GM12873 (cell line): Measurements from ENCODE around the gene CARS1.

Source experiments
- CTCF ChIP-seq: IDR thresholded peaks from 2 replicates; pipeline ENCODE4 v1.5.1; 2012; ENCODE audit warnings: low read depth, mild to moderate bottlenecking, moderate library complexity, low read length, control low read depth; ENCODE audit not compliant: insufficient read depth; ENCODE audit errors: missing control alignments

Gene CARS1

GRCh38 chr11:2989551-2989950 lies 67.7 kb downstream of the CARS1 start:
- TF ChIP-seq CTCF: no peak

GRCh38 chr11:2989006-2989405 lies 68.2 kb downstream of the CARS1 start:
- TF ChIP-seq CTCF: no peak

- TF ChIP-seq CTCF: no peak
These were observed 69.1 kb downstream of the CARS1 start for GRCh38 chr11:2987881-2988861.

GRCh38 chr11:2983908-2984307 lies 73.3 kb downstream of the CARS1 start:
- no peak for TF ChIP-seq CTCF

GRCh38 chr11:2982214-2982613 lies 75.0 kb downstream of the CARS1 start:
- TF ChIP-seq CTCF: no peak

- no peak for TF ChIP-seq CTCF
These were observed 76.1 kb downstream of the CARS1 start for GRCh38 chr11:2981130-2981529.

GRCh38 chr11:2980168-2980840 lies 76.9 kb downstream of the CARS1 start:
- TF ChIP-seq CTCF: no peak
